ENCODE data around the gene AXIN1.

DNA sequence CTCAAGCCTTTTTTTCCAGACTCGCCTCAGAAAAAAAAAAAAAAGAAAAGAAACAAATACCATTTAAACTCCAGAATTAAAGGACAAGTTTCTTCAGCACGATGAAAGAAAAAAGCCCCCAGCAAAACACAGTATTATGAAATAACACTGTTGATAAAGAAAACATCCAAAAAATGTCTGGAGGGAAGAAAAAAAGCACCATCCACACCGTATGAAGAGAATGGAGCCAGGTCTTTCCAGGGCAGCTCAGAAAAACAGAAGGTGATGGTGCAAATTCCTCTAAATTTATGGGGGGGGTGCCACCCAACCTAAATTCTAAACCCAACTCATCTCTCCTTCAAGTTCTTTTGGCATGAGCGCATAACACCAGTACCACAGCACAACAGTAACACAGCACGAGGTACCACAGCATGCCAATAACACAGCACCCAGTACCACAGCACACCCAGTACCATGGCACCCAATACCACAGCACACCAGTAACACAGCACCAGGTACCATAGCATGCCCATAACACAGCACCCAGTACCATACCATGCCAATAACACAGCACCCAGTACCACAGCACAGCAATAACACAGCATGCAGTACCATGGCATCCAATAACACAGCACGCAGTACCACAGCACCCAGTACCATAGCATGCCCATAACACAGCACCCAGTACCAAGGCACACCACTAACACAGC lies 19.0 kb downstream of the AXIN1 start:
- TF ChIP-seq, protein P1, sequence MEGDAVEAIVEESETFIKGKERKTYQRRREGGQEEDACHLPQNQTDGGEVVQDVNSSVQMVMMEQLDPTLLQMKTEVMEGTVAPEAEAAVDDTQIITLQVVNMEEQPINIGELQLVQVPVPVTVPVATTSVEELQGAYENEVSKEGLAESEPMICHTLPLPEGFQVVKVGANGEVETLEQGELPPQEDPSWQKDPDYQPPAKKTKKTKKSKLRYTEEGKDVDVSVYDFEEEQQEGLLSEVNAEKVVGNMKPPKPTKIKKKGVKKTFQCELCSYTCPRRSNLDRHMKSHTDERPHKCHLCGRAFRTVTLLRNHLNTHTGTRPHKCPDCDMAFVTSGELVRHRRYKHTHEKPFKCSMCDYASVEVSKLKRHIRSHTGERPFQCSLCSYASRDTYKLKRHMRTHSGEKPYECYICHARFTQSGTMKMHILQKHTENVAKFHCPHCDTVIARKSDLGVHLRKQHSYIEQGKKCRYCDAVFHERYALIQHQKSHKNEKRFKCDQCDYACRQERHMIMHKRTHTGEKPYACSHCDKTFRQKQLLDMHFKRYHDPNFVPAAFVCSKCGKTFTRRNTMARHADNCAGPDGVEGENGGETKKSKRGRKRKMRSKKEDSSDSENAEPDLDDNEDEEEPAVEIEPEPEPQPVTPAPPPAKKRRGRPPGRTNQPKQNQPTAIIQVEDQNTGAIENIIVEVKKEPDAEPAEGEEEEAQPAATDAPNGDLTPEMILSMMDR (IDR thresholded peaks at IDR 0.05), result no peak
- TF ChIP-seq MYC (IDR thresholded peaks at IDR 0.05; ENCODE audit: borderline replicate concordance, low read length) (no peak), POLR2A (IDR thresholded peaks at IDR 0.05; ENCODE audit: low read length) (no peak), REST (IDR thresholded peaks at IDR 0.05) (no peak), CEBPB (IDR thresholded peaks at IDR 0.05) (no peak), JUN (IDR thresholded peaks at IDR 0.05) (no peak), POLR2AphosphoS2 (conservative IDR thresholded peaks at IDR 0.05; ENCODE audit: low read length) (no peak)
